A172 (cell line): ENCODE results near the gene TRNP1. TPM values are rescaled to one million over a fixed set of nuclear protein-coding genes. Genes with fewer than 3 reads are reported as not detected.

Source experiments
- DNase-seq: peaks from one replicate; pipeline ENCODE4 v3.0.0-alpha.2; 2015; ENCODE audit warnings: low spot score
- total RNA-seq: library from RNA; depleted of rRNA; stranded (reverse); fragments of >200 nt; shearing (Covaris generic); gene quantifications from 2 replicates; pipeline ENCODE4 v1.2.3, GENCODE V29; 2014

TRNP1 gene
- total RNA-seq, 1 experiment from 2014 or later: 19.3 TPM

GRCh38 chr1:27026621-27027574, 33.4 kb downstream of the TRNP1 start:
- DNase-seq: peak; percentile 76

- no peak for DNase-seq
Observed at GRCh38 chr1:27027575-27028250, 34.2 kb downstream of the TRNP1 start.

- no peak for DNase-seq
Observed at GRCh38 chr1:27029517-27029916, 36.0 kb downstream of the TRNP1 start.

- peak; percentile 80 for DNase-seq
Observed at GRCh38 chr1:27031235-27032118, 38.0 kb downstream of the TRNP1 start.

- no peak for DNase-seq
Observed at GRCh38 chr1:27032119-27032461, 38.6 kb downstream of the TRNP1 start.

GRCh38 chr1:27033043-27033746, 39.7 kb downstream of the TRNP1 start:
- DNase-seq: no peak

GRCh38 chr1:27035344-27035743, 41.9 kb downstream of the TRNP1 start:
- DNase-seq: no peak

GRCh38 chr1:27036718-27037117, 43.2 kb downstream of the TRNP1 start:
- no peak for DNase-seq

- no peak for DNase-seq
Observed at GRCh38 chr1:27037518-27037917, 44.0 kb downstream of the TRNP1 start.

- no peak for DNase-seq
Observed at GRCh38 chr1:27038020-27038419, 44.5 kb downstream of the TRNP1 start.

- no peak for DNase-seq
Observed at GRCh38 chr1:27042670-27043069, 49.2 kb downstream of the TRNP1 start.

GRCh38 chr1:27044613-27045151, 51.2 kb downstream of the TRNP1 start:
- DNase-seq: peak; percentile 56

- peak; percentile 38 for DNase-seq
Observed at GRCh38 chr1:27045973-27046558, 52.6 kb downstream of the TRNP1 start.

- no peak for DNase-seq
Observed at GRCh38 chr1:27047914-27048313, 54.4 kb downstream of the TRNP1 start.

GRCh38 chr1:27049100-27049499, 55.6 kb downstream of the TRNP1 start:
- no peak for DNase-seq

GRCh38 chr1:27049607-27050006, 56.1 kb downstream of the TRNP1 start:
- no peak for DNase-seq
